T-helper 2 cell treated with Interferon-gamma antibody and Interleukin-4, amounts not matched to agents 5 μg/mL and 100 μg/mL, for 36 hours (primary cell): ENCODE data around the gene INO80E.
A peak's percentile ranks its signal among the peaks of the same experiment; 100 is the strongest.

Experiments used
- DNase-seq: peaks from one replicate; pipeline ENCODE4 v3.0.0; 2021; ENCODE audit warnings: low spot score
- H3K27ac Mint-ChIP-seq: one replicate; pipeline ENCODE4 v1.8.0; 2021; ENCODE audit warnings: mild to moderate bottlenecking, mixed read lengths
- H3K27me3 Mint-ChIP-seq: one replicate; pipeline ENCODE4 v1.8.0; 2021; ENCODE audit warnings: low read depth, mixed read lengths
- H3K36me3 Mint-ChIP-seq: one replicate; pipeline ENCODE4 v1.8.0; 2021; ENCODE audit warnings: low read depth, mixed read lengths
- H3K4me1 Mint-ChIP-seq: one replicate; pipeline ENCODE4 v1.8.0; 2021; ENCODE audit warnings: low read depth, mixed read lengths
- H3K4me3 Mint-ChIP-seq: one replicate; pipeline ENCODE4 v1.8.0; 2022; ENCODE audit warnings: mild to moderate bottlenecking, moderate library complexity, mixed read lengths
- H3K9me3 Mint-ChIP-seq: one replicate; pipeline ENCODE4 v1.8.0; 2021; ENCODE audit warnings: mixed read lengths

The INO80E gene

DNA sequence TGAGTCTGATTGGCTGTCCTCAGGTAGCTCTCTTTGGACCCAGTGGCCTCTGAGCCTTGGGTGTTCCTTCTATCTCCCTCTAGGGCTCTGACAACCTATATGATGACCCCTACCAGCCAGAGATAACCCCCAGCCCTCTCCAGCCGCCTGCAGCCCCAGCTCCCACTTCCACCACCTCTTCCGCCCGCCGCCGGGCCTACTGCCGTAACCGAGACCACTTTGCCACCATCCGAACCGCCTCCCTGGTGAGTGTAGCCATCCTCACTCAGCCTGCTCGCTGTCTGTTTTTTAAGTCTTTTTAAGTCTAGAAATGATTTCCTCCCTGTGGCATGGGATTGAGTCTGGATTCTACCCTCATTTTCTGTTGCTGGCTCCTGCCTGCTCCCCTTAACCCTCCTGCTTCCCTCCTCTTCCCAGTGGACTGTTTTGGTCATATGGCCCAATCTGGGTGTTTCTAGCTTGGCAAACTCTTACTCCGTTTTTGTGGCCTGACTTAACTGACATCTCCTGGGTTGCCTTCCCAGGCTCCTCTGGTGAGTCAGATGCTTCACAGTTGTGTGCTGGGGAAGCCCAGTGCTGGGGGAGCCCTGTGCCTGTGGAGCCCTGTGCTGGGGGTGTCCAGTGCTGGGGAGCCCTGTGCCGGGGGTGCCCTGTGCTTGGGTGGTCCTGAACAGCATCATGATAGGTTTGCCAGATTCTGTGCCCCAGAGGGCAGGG is 12.5 kb upstream of the INO80E start:
- no peaks in the 10 kb centered on the region for H3K9me3 Mint-ChIP-seq
- peaks cover 63% of the 10 kb centered on the region for H3K36me3 Mint-ChIP-seq
- no peak for DNase-seq
- no peaks in the 10 kb centered on the region for H3K4me1 Mint-ChIP-seq
- H3K27me3 Mint-ChIP-seq: no peaks in the 10 kb centered on the region
- H3K4me3 Mint-ChIP-seq: no peak overlapping the region
- peak overlapping the region; percentile 34 for H3K27ac Mint-ChIP-seq

DNA sequence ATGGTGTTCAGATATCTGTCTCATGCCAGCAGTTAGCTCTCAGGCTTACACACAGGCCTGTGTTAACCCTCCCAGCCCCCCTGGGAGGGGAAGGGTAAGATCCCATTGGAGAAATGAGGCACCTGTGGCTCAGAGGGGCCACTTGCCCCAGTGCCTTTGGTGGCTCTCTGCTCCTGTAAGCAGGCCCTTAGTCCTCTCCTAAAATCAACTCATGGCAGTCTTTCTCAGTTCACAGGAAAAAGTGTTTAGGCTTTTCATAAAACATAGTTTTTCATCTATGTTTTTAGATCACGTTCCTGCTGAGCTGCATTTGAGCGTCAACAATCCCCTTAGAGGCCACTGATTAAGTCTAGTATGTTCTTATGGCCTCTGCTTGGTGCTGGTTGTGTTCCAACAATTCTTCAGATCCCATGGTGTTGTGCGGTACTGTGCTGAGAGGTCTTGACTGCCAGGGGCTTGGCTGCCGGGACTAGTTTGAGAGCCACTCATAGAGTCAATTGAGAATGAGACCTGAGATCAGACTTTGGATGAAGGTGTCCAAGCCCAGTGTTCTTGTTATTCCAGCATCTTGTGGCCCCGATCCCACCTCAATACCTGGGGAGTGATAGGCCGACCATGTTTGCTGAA is 11.8 kb upstream of the INO80E start:
- H3K27me3 Mint-ChIP-seq: no peaks in the 10 kb centered on the region
- no peak overlapping the region for H3K4me3 Mint-ChIP-seq
- no peaks in the 10 kb centered on the region for H3K9me3 Mint-ChIP-seq
- no peak for DNase-seq
- H3K27ac Mint-ChIP-seq: no peak overlapping the region
- H3K36me3 Mint-ChIP-seq: peaks cover 61% of the 10 kb centered on the region
- H3K4me1 Mint-ChIP-seq: peaks cover 3% of the 10 kb centered on the region

DNA sequence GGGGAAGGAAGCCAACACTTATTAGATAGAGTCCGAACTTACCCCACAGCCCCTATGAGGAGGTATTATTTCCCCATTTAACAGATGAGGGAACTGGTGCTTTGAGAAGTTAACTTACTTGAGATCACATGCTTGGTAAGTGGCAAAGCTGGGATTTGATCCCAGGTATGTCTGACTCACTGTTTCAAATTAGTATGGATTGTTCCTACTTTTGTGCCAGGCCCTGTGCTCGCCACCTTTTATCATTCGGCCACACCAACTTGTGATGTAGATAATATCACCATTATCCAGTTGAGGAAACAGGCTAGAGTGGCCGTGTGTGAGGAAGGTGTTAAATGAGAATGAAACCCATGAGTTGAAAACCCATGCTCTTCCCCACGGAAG is 11.3 kb upstream of the INO80E start:
- Mint-ChIP-seq H3K36me3 (peaks cover 61% of the 10 kb centered on the region), H3K9me3 (no peaks in the 10 kb centered on the region), H3K4me3 (no peak overlapping the region), H3K4me1 (peaks cover 3% of the 10 kb centered on the region), H3K27me3 (no peaks in the 10 kb centered on the region), H3K27ac (no peak overlapping the region)
- DNase-seq: no peak

DNA sequence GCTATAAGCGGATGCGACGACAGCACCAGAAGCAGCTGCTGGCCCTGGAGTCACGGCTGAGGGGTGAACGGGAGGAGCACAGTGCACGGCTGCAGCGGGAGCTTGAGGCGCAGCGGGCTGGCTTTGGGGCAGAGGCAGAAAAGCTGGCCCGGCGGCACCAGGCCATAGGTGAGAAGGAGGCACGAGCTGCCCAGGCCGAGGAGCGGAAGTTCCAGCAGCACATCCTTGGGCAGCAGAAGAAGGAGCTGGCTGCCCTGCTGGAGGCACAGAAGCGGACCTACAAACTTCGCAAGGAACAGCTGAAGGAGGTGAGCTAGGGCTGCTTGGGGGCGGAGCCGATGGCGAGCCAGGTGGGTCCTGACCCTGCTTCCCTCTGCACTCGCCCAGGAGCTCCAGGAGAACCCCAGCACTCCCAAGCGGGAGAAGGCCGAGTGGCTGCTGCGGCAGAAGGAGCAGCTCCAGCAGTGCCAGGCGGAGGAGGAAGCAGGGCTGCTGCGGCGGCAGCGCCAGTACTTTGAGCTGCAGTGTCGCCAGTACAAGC is 10.7 kb upstream of the INO80E start:
- Mint-ChIP-seq H3K27ac (no peak overlapping the region), H3K27me3 (no peaks in the 10 kb centered on the region), H3K4me1 (peaks cover 3% of the 10 kb centered on the region), H3K36me3 (peaks cover 62% of the 10 kb centered on the region), H3K9me3 (no peaks in the 10 kb centered on the region), H3K4me3 (no peak overlapping the region)
- DNase-seq: no peak

DNA sequence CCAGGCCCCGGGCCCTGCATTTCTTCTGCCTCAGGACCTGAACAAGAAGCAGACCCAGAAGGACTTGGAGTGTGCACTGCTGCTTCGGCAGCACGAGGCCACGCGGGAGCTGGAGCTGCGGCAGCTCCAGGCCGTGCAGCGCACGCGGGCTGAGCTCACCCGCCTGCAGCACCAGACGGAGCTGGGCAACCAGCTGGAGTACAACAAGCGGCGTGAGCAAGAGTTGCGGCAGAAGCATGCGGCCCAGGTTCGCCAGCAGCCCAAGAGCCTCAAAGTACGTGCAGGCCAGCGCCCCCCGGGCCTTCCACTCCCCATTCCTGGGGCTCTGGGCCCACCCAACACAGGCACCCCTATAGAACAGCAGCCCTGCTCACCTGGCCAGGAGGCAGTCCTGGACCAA is 9.8 kb upstream of the INO80E start:
- Mint-ChIP-seq H3K4me1 (peaks cover 3% of the 10 kb centered on the region), H3K27me3 (no peaks in the 10 kb centered on the region), H3K27ac (no peak overlapping the region), H3K4me3 (no peak overlapping the region), H3K9me3 (no peaks in the 10 kb centered on the region), H3K36me3 (peaks cover 59% of the 10 kb centered on the region)
- no peak for DNase-seq

DNA sequence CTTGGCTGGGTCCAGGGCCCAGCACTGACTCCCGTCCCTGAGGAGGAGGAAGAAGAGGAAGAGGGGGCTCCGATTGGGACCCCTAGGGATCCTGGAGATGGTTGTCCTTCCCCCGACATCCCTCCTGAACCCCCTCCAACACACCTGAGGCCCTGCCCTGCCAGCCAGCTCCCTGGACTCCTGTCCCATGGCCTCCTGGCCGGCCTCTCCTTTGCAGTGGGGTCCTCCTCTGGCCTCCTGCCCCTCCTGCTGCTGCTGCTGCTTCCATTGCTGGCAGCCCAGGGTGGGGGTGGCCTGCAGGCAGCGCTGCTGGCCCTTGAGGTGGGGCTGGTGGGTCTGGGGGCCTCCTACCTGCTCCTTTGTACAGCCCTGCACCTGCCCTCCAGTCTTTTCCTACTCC is 9.1 kb upstream of the INO80E start:
- Mint-ChIP-seq H3K27me3 (no peaks in the 10 kb centered on the region), H3K36me3 (peaks cover 56% of the 10 kb centered on the region), H3K9me3 (no peaks in the 10 kb centered on the region), H3K4me3 (no peak overlapping the region), H3K27ac (no peak overlapping the region), H3K4me1 (peaks cover 3% of the 10 kb centered on the region)
- no peak for DNase-seq

DNA sequence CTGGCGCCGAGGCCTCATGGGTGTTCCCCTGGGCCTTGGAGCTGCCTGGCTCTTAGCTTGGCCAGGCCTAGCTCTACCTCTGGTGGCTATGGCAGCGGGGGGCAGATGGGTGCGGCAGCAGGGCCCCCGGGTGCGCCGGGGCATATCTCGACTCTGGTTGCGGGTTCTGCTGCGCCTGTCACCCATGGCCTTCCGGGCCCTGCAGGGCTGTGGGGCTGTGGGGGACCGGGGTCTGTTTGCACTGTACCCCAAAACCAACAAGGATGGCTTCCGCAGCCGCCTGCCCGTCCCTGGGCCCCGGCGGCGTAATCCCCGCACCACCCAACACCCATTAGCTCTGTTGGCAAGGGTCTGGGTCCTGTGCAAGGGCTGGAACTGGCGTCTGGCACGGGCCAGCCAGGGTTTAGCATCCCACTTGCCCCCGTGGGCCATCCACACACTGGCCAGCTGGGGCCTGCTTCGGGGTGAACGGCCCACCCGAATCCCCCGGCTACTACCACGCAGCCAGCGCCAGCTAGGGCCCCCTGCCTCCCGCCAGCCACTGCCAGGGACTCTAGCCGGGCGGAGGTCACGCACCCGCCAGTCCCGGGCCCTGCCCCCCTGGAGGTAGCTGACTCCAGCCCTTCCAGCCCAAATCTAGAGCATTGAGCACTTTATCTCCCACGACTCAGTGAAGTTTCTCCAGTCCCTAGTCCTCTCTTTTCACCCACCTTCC is 8.5 kb upstream of the INO80E start:
- DNase-seq: no peak
- H3K4me3 Mint-ChIP-seq: no peak overlapping the region
- no peaks in the 10 kb centered on the region for H3K9me3 Mint-ChIP-seq
- H3K4me1 Mint-ChIP-seq: peaks cover 3% of the 10 kb centered on the region
- no peak overlapping the region for H3K27ac Mint-ChIP-seq
- H3K27me3 Mint-ChIP-seq: no peaks in the 10 kb centered on the region
- H3K36me3 Mint-ChIP-seq: peaks cover 53% of the 10 kb centered on the region

DNA sequence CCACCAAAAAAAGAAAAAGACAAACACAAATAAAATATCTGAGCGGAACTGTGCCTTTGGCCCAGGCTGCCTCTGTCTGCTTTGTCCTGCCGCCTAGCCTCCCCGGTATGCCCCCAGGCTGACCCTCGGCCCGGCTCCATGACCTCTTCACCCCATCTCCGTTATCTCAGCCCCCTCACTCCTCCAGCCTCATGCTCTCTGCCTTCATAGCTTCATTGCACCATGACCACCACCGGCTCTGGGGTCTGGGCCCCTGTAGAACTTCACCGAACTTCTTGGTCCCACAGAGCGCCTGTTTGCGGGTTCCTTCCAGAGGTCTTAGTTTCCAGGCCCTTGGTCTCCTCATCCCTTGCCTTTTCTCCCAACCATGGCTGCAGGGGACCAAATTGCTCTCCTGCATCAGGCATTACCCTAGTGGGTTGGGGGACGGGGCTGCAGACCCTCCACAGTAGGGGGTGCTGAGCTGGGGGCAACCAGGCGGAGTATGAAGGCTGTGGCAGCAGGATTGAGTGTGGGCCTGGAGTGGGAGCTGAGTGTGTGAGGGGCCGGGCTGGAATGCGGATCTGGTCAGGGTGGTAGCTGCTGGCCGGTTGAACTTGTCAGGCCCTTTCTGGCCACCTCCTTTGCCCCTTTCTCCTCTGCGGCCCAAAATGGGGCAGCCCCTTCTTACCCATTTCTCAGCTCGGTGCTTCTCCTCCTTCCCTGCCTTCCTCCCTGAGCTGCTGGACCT is 7.5 kb upstream of the INO80E start:
- Mint-ChIP-seq H3K27ac (peak overlapping the region; percentile 44), H3K4me3 (no peak overlapping the region), H3K36me3 (peaks cover 47% of the 10 kb centered on the region), H3K9me3 (no peaks in the 10 kb centered on the region), H3K4me1 (peaks cover 3% of the 10 kb centered on the region), H3K27me3 (no peaks in the 10 kb centered on the region)
- DNase-seq: no peak

DNA sequence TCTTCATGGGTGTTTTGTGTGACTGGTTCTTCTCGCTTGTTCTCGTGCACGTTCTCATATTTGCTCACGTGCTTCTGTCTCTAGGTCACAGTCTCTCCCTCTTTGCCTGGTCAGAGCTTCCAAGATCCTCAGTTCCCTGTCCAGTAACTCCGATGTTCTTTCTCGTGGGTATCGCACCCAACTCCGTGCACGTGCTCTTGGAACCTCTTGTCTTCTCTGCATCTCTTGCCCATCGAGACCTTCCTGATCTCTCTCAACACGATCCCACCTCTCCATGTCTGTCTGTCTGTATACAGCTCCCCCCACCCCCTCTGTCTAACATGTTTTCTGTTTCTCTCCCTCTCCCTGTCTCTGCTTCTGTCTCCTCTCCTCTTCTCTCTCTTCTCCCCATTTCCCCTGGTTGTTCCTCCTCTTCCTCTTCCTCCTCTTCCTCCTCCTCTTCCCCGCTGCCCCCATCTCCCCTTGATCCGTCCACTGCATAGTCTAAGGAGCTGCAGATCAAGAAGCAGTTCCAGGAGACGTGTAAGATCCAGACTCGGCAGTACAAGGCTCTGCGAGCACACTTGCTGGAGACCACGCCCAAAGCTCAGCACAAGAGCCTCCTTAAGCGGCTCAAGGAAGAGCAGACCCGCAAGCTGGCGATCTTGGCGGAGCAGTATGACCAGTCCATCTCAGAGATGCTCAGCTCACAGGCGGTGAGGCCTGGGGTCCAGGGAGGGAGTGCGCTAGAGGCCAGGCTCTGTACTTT is 6.8 kb upstream of the INO80E start:
- Mint-ChIP-seq H3K9me3 (no peaks in the 10 kb centered on the region), H3K27ac (peak overlapping the region; percentile 44), H3K27me3 (no peaks in the 10 kb centered on the region), H3K36me3 (peaks cover 47% of the 10 kb centered on the region), H3K4me3 (no peak overlapping the region), H3K4me1 (peaks cover 9% of the 10 kb centered on the region)
- no peak for DNase-seq

DNA sequence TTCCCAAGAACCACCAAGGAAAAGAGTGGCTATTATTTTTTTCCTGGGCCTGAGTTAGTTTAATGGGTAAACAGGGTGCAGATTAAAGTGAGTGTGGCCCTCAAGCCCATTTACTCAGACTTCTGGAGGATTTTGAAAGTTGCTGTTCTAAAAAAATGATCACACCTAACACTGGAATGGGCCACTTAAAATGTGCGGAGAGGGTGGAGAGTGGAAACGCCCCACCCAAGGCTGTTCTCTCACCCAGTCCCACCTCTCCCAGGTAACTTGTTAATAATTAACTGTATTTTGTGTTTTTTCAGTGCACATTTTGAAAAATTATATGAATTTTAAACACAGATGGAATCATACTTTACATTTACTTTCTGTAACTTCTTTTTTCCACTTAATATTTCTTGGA is 6.0 kb upstream of the INO80E start:
- H3K4me1 Mint-ChIP-seq: peaks cover 15% of the 10 kb centered on the region
- no peaks in the 10 kb centered on the region for H3K9me3 Mint-ChIP-seq
- no peak for DNase-seq
- no peak overlapping the region for H3K4me3 Mint-ChIP-seq
- no peaks in the 10 kb centered on the region for H3K27me3 Mint-ChIP-seq
- no peak overlapping the region for H3K27ac Mint-ChIP-seq
- peaks cover 47% of the 10 kb centered on the region for H3K36me3 Mint-ChIP-seq

DNA sequence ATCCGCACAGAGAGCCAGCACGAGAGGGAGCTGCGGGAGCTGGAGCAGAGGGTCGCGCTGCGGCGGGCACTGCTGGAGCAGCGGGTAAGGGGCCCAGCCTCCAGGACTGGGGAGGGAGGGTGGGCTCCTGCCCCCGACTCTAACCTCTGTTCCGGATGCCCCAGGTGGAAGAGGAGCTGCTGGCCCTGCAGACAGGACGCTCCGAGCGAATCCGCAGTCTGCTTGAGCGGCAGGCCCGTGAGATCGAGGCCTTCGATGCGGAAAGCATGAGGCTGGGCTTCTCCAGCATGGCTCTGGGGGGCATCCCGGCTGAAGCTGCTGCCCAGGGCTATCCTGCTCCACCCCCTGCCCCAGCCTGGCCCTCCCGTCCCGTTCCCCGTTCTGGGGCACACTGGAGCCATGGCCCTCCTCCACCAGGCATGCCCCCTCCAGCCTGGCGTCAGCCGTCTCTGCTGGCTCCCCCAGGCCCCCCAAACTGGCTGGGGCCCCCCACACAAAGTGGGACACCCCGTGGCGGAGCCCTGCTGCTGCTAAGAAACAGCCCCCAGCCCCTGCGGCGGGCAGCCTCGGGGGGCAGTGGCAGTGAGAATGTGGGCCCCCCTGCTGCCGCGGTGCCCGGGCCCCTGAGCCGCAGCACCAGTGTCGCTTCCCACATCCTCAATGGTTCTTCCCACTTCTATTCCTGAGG is 5.0 kb upstream of the INO80E start:
- peaks cover 43% of the 10 kb centered on the region for H3K36me3 Mint-ChIP-seq

DNA sequence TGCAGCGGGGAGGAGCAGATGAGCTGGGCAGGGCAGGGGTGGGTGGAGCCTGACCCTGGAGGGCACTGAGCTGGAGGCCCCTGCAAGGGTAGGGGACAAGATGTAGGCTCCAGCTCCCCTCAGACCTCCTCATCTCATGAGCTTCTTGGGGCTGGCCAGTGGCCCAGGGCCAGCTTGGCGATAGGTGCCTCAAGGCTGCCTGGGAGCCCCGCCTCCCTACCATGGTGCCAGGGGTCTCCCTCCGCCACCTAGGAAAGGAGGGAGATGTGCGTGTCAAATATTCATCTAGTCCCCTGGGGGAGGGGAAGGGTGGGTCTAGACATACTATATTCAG is 4.5 kb upstream of the INO80E start:
- no peak overlapping the region for H3K4me3 Mint-ChIP-seq
- peaks cover 45% of the 10 kb centered on the region for H3K36me3 Mint-ChIP-seq

More for the DNA sequence above, 5.0 kb upstream of the INO80E start:
- Mint-ChIP-seq H3K27ac (no peak overlapping the region), H3K4me1 (peaks cover 15% of the 10 kb centered on the region), H3K4me3 (no peak overlapping the region), H3K9me3 (no peaks in the 10 kb centered on the region), H3K27me3 (no peaks in the 10 kb centered on the region)
- no peak for DNase-seq

More for the DNA sequence above, 4.5 kb upstream of the INO80E start:
- Mint-ChIP-seq H3K27ac (no peak overlapping the region), H3K4me1 (peaks cover 15% of the 10 kb centered on the region), H3K27me3 (no peaks in the 10 kb centered on the region), H3K9me3 (no peaks in the 10 kb centered on the region)
- no peak for DNase-seq
